SW 1271 (cell line): Measurements from ENCODE around the gene APRT.

Experiments used
- DNase-seq, 2 experiments: peaks; one replicate each; lab custom pipeline; 2025; lab: John Stamatoyannopoulos, UW

The APRT gene

GRCh38 chr16:88811769-88812512, at the start of gene APRT:
TSS of gene APRT (minus strand) at chr16:88811928. CDS start at chr16:88811899, 29 bp downstream.
- DNase-seq = peak; percentile 66 to 88

GRCh38 chr16:88861359-88861758, 49.6 kb upstream of the APRT start:
- no peak for DNase-seq

- no peak for DNase-seq
These were observed 47.8 kb upstream of the APRT start for GRCh38 chr16:88859381-88860091.

GRCh38 chr16:88857728-88858339, 46.1 kb upstream of the APRT start:
- peak in 1 of 2 experiments; percentile 46 for DNase-seq

GRCh38 chr16:88856828-88857727, 45.4 kb upstream of the APRT start, which contains the start of the genes GALNS and TRAPPC2L:
TSS of gene GALNS (minus strand) at chr16:88856947. CDS start at chr16:88856877, 70 bp downstream.
TSS of gene TRAPPC2L (plus strand) at chr16:88857127. CDS start at chr16:88857151, 24 bp downstream.
- peak; percentile 39 to 87 for DNase-seq

- no peak for DNase-seq
These were observed 44.5 kb upstream of the APRT start for GRCh38 chr16:88856122-88856827.

- DNase-seq = no peak
These were observed 44.0 kb upstream of the APRT start for GRCh38 chr16:88855736-88856121.

GRCh38 chr16:88855176-88855575, 43.4 kb upstream of the APRT start:
- no peak for DNase-seq

GRCh38 chr16:88854306-88855111, 42.8 kb upstream of the APRT start:
- DNase-seq = no peak

GRCh38 chr16:88853325-88853941, 41.7 kb upstream of the APRT start:
- DNase-seq = no peak

GRCh38 chr16:88851616-88852015, 39.9 kb upstream of the APRT start:
- DNase-seq = no peak

- DNase-seq = no peak
These were observed 38.9 kb upstream of the APRT start for GRCh38 chr16:88850531-88851199.

- no peak for DNase-seq
These were observed 36.8 kb upstream of the APRT start for GRCh38 chr16:88848557-88848956.

GRCh38 chr16:88847654-88848053, 35.9 kb upstream of the APRT start:
- no peak for DNase-seq

- no peak for DNase-seq
These were observed 34.4 kb upstream of the APRT start for GRCh38 chr16:88846088-88846487.

GRCh38 chr16:88844419-88845036, 32.8 kb upstream of the APRT start:
- DNase-seq = no peak

GRCh38 chr16:88843256-88843655, 31.5 kb upstream of the APRT start:
- no peak for DNase-seq

- no peak for DNase-seq
These were observed 31.1 kb upstream of the APRT start for GRCh38 chr16:88842806-88843205.

GRCh38 chr16:88842308-88842756, 30.6 kb upstream of the APRT start:
- DNase-seq = no peak
